ENCODE results near the gene IREB2. TPM values are rescaled to one million over a fixed set of nuclear protein-coding genes. Genes with fewer than 3 reads are reported as not detected.
"Not testable (repeated sequence)": the region's sequence is repeated elsewhere in the genome, so short reads cannot be mapped to it uniquely, and the experiment has no call there.

Gene IREB2
- total and polyA plus RNA-seq, 7 donors, result 11.0 to 46.5 (median 29.2) TPM

DNA sequence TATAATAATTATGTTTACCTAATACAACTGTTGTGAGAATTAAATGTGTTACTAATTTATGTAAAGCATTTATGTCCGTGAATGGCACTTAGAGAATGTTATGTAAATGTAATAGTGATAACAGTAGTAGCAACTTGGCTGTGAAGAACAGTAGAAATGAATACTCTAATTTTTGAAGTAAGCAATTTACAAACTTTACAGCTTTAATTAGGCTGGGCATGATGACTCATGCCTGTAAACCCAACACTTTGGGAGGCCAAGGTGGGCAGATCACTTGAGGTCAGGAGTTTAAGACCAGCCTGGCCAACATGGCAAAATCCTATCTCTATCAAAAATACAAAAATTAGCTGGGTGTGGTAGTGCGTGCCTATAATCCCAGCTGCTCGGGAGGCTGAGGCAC, 33.9 kb upstream of the IREB2 start:
- H3K27ac ChIP-seq, result no peak overlapping the region
- 88 to 92% (median 90%) methylated on average over 3 of the region's 3 CpGs for whole genome bisulfite sequencing, 3 donors
- no peaks in the 10 kb centered on the region for H3K36me3 ChIP-seq (ENCODE audit: insufficient read depth in 1 of 2, low read depth in 1 of 2)
- intact Hi-C loops (cut with DNase I), result no loop called here
- no peaks in the 10 kb centered on the region for H3K9me3 ChIP-seq
- peaks cover 0 to 14% (median 3%) of the 10 kb centered on the region in 3 donors for H3K27me3 ChIP-seq (ENCODE audit: insufficient read depth in 3 of 3, low read length in 2 of 3)
- no peak for DNase-seq
- H3K4me1 ChIP-seq, result no peaks in the 10 kb centered on the region
- TF ChIP-seq, protein P1, sequence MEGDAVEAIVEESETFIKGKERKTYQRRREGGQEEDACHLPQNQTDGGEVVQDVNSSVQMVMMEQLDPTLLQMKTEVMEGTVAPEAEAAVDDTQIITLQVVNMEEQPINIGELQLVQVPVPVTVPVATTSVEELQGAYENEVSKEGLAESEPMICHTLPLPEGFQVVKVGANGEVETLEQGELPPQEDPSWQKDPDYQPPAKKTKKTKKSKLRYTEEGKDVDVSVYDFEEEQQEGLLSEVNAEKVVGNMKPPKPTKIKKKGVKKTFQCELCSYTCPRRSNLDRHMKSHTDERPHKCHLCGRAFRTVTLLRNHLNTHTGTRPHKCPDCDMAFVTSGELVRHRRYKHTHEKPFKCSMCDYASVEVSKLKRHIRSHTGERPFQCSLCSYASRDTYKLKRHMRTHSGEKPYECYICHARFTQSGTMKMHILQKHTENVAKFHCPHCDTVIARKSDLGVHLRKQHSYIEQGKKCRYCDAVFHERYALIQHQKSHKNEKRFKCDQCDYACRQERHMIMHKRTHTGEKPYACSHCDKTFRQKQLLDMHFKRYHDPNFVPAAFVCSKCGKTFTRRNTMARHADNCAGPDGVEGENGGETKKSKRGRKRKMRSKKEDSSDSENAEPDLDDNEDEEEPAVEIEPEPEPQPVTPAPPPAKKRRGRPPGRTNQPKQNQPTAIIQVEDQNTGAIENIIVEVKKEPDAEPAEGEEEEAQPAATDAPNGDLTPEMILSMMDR (IDR thresholded peaks at IDR 0.05), result no peak
- H3K4me3 ChIP-seq, result no peak overlapping the region
- ATAC-seq, result no peak

DNA sequence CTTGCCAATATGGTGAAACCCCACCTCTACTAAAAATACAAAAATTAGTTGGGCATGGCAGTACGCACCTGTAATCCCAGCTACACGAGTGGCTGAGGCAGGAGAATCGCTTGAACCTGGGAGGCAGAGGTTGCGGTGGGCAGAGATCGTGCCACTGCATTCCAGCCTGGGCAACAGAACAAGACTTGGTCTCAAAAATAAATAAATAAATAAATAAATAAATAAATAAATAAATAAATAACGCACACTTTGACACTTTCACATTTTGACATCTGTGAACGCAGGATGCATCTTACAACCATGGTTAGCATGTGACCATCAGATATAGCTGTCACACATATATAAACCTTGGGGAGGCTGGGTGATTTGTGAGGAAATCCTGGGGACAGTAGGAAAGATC, 33.2 kb upstream of the IREB2 start:
- DNase-seq; intact Hi-C loops (cut with DNase I); H3K9me3 ChIP-seq; ATAC-seq; H3K4me3 ChIP-seq; H3K27ac ChIP-seq; H3K4me1 ChIP-seq; H3K36me3 ChIP-seq (ENCODE audit: insufficient read depth in 1 of 2, low read depth in 1 of 2): not testable (repeated sequence)
- peaks cover 0 to 14% (median 3%) of the 10 kb centered on the region in 3 donors for H3K27me3 ChIP-seq (ENCODE audit: insufficient read depth in 3 of 3, low read length in 2 of 3)
- 92 to 95% (median 93%) methylated on average over 7 of the region's 7 CpGs for WGBS, 3 donors

DNA sequence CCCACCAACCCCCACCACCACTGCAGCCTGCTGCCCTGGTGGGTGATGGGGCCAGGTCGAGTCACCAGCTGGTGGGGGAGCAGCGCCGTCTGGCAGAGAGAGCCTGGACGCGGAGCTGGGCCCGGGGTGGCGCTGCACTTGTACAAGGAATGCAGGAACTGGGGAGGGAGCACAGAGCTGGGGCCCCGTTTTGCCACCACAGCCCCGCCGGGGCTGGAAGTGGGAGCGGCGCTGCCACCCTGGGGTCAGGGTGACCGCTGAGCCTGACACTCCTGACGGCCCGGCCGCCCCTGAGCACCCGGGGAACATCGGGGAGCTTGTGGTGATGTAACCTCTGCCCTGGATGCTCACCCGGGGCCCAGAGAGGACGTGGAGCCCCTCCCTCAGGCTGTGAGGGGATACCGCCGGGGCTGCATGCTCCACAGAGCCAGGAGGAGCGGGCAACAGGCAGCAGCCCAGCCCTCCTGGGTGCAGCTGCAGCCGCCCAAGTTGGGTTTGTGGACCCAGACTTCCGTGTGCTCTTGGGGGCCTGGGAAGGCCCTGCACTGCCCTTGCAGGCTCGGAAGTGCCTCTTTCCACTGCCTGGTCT, 32.6 kb upstream of the IREB2 start:
- Histone ChIP-seq H3K9me3 (no peaks in the 10 kb centered on the region), H3K27me3 (ENCODE audit: insufficient read depth in 3 of 3, low read length in 2 of 3) (peaks cover 0 to 14% (median 3%) of the 10 kb centered on the region in 3 donors), H3K4me1 (no peaks in the 10 kb centered on the region), H3K36me3 (ENCODE audit: insufficient read depth in 1 of 2, low read depth in 1 of 2) (no peaks in the 10 kb centered on the region), H3K27ac (no peak overlapping the region), H3K4me3 (no peak overlapping the region)
- 32 to 41% (median 38%) methylated on average over 16 to 26 of the region's 26 CpGs for WGBS, 3 donors
- DNase-seq (no peak), ATAC-seq (no peak)
- TF ChIP-seq, protein P1 (IDR thresholded peaks at IDR 0.05), result no peak
- intact Hi-C loops (cut with DNase I), result no loop called here

DNA sequence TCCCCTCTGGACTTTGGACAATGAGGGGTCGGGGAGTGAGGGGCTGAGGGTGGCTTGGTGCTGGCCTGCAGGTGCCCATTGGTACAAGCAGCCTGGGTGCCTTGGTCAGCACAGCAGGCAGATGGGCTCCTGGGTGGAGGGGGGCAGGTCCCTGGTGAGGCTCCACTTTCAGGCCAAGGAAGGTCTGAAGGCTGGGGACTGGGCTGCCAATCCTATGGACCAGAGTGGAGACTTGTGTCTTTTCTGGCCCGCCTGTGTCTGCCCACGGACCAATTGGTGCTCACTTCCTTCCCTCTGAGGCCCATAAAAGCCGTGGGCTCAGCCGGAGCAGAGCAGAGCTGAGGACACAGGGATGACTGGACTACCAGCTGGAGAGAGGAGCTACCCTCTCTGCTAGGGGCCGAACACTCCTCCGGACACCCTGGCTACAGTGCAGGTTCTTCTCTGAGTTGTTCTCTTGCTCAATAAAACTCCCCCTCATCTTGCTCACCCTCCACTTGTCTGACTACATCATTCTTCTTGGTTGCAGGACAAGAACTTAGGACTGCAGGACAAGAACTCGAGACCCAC, 31.9 kb upstream of the IREB2 start:
- DNase-seq, result no peak
- WGBS, 3 donors, result 72 to 77% (median 72%) methylated on average over 8 of the region's 8 CpGs

DNA sequence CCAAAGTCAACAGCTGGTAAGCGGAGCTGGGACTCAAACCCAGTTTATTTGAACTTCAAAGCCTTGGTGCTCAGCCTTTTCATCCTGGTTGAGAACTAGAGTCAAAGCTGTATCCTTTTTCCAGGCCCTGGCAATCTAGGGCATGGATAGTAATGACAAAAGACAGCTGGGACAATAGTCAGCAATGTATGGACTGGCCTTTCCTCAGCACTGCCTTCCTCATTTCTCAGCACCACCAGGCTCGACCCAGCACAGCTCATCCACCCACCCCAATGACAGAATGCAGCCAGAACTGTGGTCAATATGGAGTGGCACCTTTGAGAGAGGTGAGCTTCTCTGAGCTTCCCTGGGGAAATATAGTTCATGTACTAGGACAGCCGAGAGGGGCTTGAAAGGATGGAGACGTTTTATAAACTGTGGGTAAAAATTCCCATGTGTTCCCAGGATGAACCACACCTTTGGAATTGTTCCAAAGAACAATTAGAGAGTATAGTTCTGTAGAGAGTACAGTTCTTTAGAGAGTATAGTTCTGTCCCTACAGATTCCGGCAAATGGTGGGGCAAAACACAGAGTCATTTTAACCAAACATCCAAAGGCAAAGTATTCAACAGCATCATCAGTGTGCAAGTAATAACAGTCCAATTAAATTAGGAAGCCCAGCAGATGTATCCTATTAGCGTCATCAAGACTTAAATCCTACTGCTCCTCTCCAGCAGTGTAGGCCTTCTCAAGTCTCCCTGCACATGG, 30.2 kb upstream of the IREB2 start:
- ATAC-seq (no peak), DNase-seq (no peak)
- no peak overlapping the region for H3K27ac ChIP-seq
- H3K27me3 ChIP-seq (ENCODE audit: insufficient read depth in 3 of 3, low read length in 2 of 3), result peaks cover 0 to 14% (median 0%) of the 10 kb centered on the region in 3 donors
- H3K36me3 ChIP-seq (ENCODE audit: insufficient read depth in 1 of 2, low read depth in 1 of 2), result no peaks in the 10 kb centered on the region
- no peaks in the 10 kb centered on the region for H3K9me3 ChIP-seq
- intact Hi-C loops (cut with DNase I), result no loop called here
- H3K4me1 ChIP-seq, result no peaks in the 10 kb centered on the region
- WGBS, 3 donors, result 60 to 63% (median 61%) methylated on average over 6 of the region's 6 CpGs
- H3K4me3 ChIP-seq, result no peak overlapping the region
- TF ChIP-seq, protein P1 (IDR thresholded peaks at IDR 0.05), result no peak

More for the DNA sequence above, 31.9 kb upstream of the IREB2 start:
- H3K4me1 ChIP-seq, result no peaks in the 10 kb centered on the region
- intact Hi-C loops (cut with DNase I), result no loop called here
- TF ChIP-seq, protein P1 (IDR thresholded peaks at IDR 0.05), result no peak
- no peaks in the 10 kb centered on the region for H3K9me3 ChIP-seq
- no peak overlapping the region for H3K27ac ChIP-seq
- peaks cover 0 to 14% (median 3%) of the 10 kb centered on the region in 3 donors for H3K27me3 ChIP-seq (ENCODE audit: insufficient read depth in 3 of 3, low read length in 2 of 3)
- H3K4me3 ChIP-seq, result no peak overlapping the region
- no peak for ATAC-seq
- H3K36me3 ChIP-seq (ENCODE audit: insufficient read depth in 1 of 2, low read depth in 1 of 2), result no peaks in the 10 kb centered on the region

Data from psoas muscle (tissue), 8 donors.